ENCODE data around the gene DCLRE1B. TPM values are rescaled to one million over a fixed set of nuclear protein-coding genes. Genes with fewer than 3 reads are reported as not detected.

The DCLRE1B gene
- total and polyA plus RNA-seq, 9 of the 15 experiments (the other 6 are each of a cell fraction or from before 2014, with no cell fraction given), result 10.6 to 28.8 (median 17.2) TPM

- TF ChIP-seq, protein P1, sequence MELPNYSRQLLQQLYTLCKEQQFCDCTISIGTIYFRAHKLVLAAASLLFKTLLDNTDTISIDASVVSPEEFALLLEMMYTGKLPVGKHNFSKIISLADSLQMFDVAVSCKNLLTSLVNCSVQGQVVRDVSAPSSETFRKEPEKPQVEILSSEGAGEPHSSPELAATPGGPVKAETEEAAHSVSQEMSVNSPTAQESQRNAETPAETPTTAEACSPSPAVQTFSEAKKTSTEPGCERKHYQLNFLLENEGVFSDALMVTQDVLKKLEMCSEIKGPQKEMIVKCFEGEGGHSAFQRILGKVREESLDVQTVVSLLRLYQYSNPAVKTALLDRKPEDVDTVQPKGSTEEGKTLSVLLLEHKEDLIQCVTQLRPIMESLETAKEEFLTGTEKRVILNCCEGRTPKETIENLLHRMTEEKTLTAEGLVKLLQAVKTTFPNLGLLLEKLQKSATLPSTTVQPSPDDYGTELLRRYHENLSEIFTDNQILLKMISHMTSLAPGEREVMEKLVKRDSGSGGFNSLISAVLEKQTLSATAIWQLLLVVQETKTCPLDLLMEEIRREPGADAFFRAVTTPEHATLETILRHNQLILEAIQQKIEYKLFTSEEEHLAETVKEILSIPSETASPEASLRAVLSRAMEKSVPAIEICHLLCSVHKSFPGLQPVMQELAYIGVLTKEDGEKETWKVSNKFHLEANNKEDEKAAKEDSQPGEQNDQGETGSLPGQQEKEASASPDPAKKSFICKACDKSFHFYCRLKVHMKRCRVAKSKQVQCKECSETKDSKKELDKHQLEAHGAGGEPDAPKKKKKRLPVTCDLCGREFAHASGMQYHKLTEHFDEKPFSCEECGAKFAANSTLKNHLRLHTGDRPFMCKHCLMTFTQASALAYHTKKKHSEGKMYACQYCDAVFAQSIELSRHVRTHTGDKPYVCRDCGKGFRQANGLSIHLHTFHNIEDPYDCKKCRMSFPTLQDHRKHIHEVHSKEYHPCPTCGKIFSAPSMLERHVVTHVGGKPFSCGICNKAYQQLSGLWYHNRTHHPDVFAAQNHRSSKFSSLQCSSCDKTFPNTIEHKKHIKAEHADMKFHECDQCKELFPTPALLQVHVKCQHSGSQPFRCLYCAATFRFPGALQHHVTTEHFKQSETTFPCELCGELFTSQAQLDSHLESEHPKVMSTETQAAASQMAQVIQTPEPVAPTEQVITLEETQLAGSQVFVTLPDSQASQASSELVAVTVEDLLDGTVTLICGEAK (IDR thresholded peaks at IDR 0.05), result no peak
- TF ChIP-seq, protein P1 (CRISPR knock-in tag; IDR thresholded peaks at IDR 0.05), result no peak
- TF ChIP-seq SPI1 (IDR thresholded peaks at IDR 0.05; ENCODE audit: borderline replicate concordance, low read depth, low read length), result no peak
- TF ChIP-seq, protein P2, sequence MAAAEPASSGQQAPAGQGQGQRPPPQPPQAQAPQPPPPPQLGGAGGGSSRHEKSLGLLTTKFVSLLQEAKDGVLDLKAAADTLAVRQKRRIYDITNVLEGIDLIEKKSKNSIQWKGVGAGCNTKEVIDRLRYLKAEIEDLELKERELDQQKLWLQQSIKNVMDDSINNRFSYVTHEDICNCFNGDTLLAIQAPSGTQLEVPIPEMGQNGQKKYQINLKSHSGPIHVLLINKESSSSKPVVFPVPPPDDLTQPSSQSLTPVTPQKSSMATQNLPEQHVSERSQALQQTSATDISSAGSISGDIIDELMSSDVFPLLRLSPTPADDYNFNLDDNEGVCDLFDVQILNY (CRISPR knock-in tag; IDR thresholded peaks at IDR 0.05), result no peak
- TF ChIP-seq PCBP2 (IDR thresholded peaks at IDR 0.05; ENCODE audit: low read depth, low read length, poor library complexity, severe bottlenecking), result no peak
- no peak for TF ChIP-seq CC2D1A (IDR thresholded peaks at IDR 0.05)
- TF ChIP-seq ZNF764 (CRISPR knock-in tag; IDR thresholded peaks at IDR 0.05; ENCODE audit: low read depth), result 0 out of 2 replicates have a peak, but pooled peaks have one; percentile 40
- no peak for TF ChIP-seq CHD2 (IDR thresholded peaks at IDR 0.05; ENCODE audit: low read depth, low read length)
- TF ChIP-seq ZNF134 (CRISPR knock-in tag; conservative IDR thresholded peaks at IDR 0.05), result no peak
- TF ChIP-seq ZBTB34 (CRISPR knock-in tag; IDR thresholded peaks at IDR 0.05), result no peak
- TF ChIP-seq ELK1 (CRISPR knock-in tag; IDR thresholded peaks at IDR 0.05), result no peak
- no peak for TF ChIP-seq TEAD2 (tag; IDR thresholded peaks at IDR 0.05)
- TF ChIP-seq HBP1 (CRISPR knock-in tag; IDR thresholded peaks at IDR 0.05), result peak; percentile 59; the same call in 1 of the 2 replicates
- no peak for TF ChIP-seq BCOR (IDR thresholded peaks at IDR 0.05)
Observed at GRCh38 chr1:113928187-113928930, 23.2 kb downstream of the DCLRE1B start (continued).

All from K562 (cell line).